Measurements from ENCODE around the gene PCDHB8. TPM values are rescaled to one million over a fixed set of nuclear protein-coding genes. Genes with fewer than 3 reads are reported as not detected.
A peak's percentile ranks its signal among the peaks of the same experiment; 100 is the strongest.
"Not testable (repeated sequence)": the region's sequence is repeated elsewhere in the genome, so short reads cannot be mapped to it uniquely, and the experiment has no call there.

PCDHB8 gene
- polyA plus RNA-seq: not detected

GRCh38 chr5:141177577-141178191 is at the start of gene PCDHB8:
TSS of gene PCDHB8 (plus strand) at chr5:141177790. CDS start at chr5:141178035, 245 bp downstream.
- not testable (repeated sequence) for H3K4me3 Mint-ChIP-seq, H3K36me3 Mint-ChIP-seq, H3K27ac Mint-ChIP-seq, DNase-seq, H3K4me1 Mint-ChIP-seq
- Mint-ChIP-seq H3K27me3 (ENCODE audit: low read depth in 3 of 3) (peaks cover 6 to 18% (median 10%) of the 10 kb centered on the region in 3 donors), H3K9me3 (peaks cover 5 to 16% (median 12%) of the 10 kb centered on the region in 6 donors)

- Mint-ChIP-seq H3K27ac (no peak within 1 kb of the TSS), H3K4me3 (peak within 1 kb of the TSS in 2 of 5 donors; percentile 53 to 56), H3K36me3 (peaks cover 0 to 3% (median 0%) of the 10 kb centered on the region in 3 donors), H3K4me1 (no peaks in the 10 kb centered on the region), H3K9me3 (peaks cover 14 to 62% (median 27%) of the 10 kb centered on the region in 6 donors), H3K27me3 (ENCODE audit: low read depth in 3 of 3) (peaks cover 0 to 7% (median 6%) of the 10 kb centered on the region in 3 donors)
- no peak for DNase-seq
Observed at GRCh38 chr5:141135030-141135717, 42.4 kb upstream of the PCDHB8 start, which contains the start of gene PCDHB5. TSS of gene PCDHB5 (plus strand) at chr5:141135206. CDS start at chr5:141135435, 229 bp downstream.

- Mint-ChIP-seq H3K9me3 (peaks cover 14 to 56% (median 27%) of the 10 kb centered on the region in 6 donors), H3K27ac (no peak overlapping the region), H3K27me3 (ENCODE audit: low read depth in 3 of 3) (peaks cover 0 to 7% (median 6%) of the 10 kb centered on the region in 3 donors), H3K4me3 (no peak overlapping the region), H3K36me3 (peaks cover 0 to 3% (median 0%) of the 10 kb centered on the region in 3 donors), H3K4me1 (no peaks in the 10 kb centered on the region)
- no peak for DNase-seq
Observed at GRCh38 chr5:141135718-141136266, 41.8 kb upstream of the PCDHB8 start.

GRCh38 chr5:141137346-141137745 is 40.2 kb upstream of the PCDHB8 start:
- not testable (repeated sequence) for H3K27ac Mint-ChIP-seq; H3K4me1 Mint-ChIP-seq; H3K36me3 Mint-ChIP-seq; DNase-seq; H3K27me3 Mint-ChIP-seq (ENCODE audit: low read depth in 3 of 3); H3K4me3 Mint-ChIP-seq
- peaks cover 14 to 54% (median 31%) of the 10 kb centered on the region in 6 donors for H3K9me3 Mint-ChIP-seq

- peaks cover 11 to 47% (median 18%) of the 10 kb centered on the region in 6 donors for H3K9me3 Mint-ChIP-seq
- H3K36me3 Mint-ChIP-seq: peaks cover 0 to 10% (median 0%) of the 10 kb centered on the region in 3 donors
- H3K27ac Mint-ChIP-seq: no peak within 1 kb of the TSS
- peak within 1 kb of the TSS in 1 of 5 donors; percentile 25 for H3K4me3 Mint-ChIP-seq
- DNase-seq: no peak
- peaks cover 0 to 5% (median 4%) of the 10 kb centered on the region in 3 donors for H3K27me3 Mint-ChIP-seq (ENCODE audit: low read depth in 3 of 3)
- H3K4me1 Mint-ChIP-seq: no peaks in the 10 kb centered on the region
Observed at GRCh38 chr5:141149812-141150211, 27.8 kb upstream of the PCDHB8 start, which contains the start of gene PCDHB6. TSS of gene PCDHB6 (plus strand) at chr5:141150057. CDS start at chr5:141150258, 201 bp downstream.

- DNase-seq: no peak
- H3K4me1 Mint-ChIP-seq: no peaks in the 10 kb centered on the region
- H3K27me3 Mint-ChIP-seq (ENCODE audit: low read depth in 3 of 3): peaks cover 0 to 8% (median 4%) of the 10 kb centered on the region in 3 donors
- H3K9me3 Mint-ChIP-seq: peaks cover 11 to 47% (median 21%) of the 10 kb centered on the region in 6 donors
- peaks cover 0 to 10% (median 0%) of the 10 kb centered on the region in 3 donors for H3K36me3 Mint-ChIP-seq
- H3K4me3 Mint-ChIP-seq: peak overlapping the region in 1 of 5 donors; percentile 25
- no peak overlapping the region for H3K27ac Mint-ChIP-seq
Observed at GRCh38 chr5:141150224-141150992, 27.2 kb upstream of the PCDHB8 start.

- Mint-ChIP-seq H3K4me3 (no peak overlapping the region), H3K27ac (no peak overlapping the region), H3K9me3 (peaks cover 12 to 53% (median 24%) of the 10 kb centered on the region in 6 donors), H3K36me3 (peaks cover 0 to 10% (median 0%) of the 10 kb centered on the region in 3 donors), H3K27me3 (ENCODE audit: low read depth in 3 of 3) (peaks cover 0 to 9% (median 3%) of the 10 kb centered on the region in 3 donors), H3K4me1 (no peaks in the 10 kb centered on the region)
- DNase-seq: no peak
Observed at GRCh38 chr5:141150993-141151325, 26.6 kb upstream of the PCDHB8 start.

GRCh38 chr5:141151632-141152031 is 26.0 kb upstream of the PCDHB8 start:
- not testable (repeated sequence) for H3K4me3 Mint-ChIP-seq
- H3K9me3 Mint-ChIP-seq: peaks cover 18 to 59% (median 27%) of the 10 kb centered on the region in 6 donors
- H3K27me3 Mint-ChIP-seq (ENCODE audit: low read depth in 3 of 3): peaks cover 0 to 14% (median 3%) of the 10 kb centered on the region in 3 donors

GRCh38 chr5:141152096-141152495 is 25.5 kb upstream of the PCDHB8 start:
- DNase-seq, H3K36me3 Mint-ChIP-seq, H3K4me3 Mint-ChIP-seq, H3K27ac Mint-ChIP-seq, H3K4me1 Mint-ChIP-seq: not testable (repeated sequence)
- Mint-ChIP-seq H3K9me3 (peaks cover 18 to 64% (median 30%) of the 10 kb centered on the region in 6 donors), H3K27me3 (ENCODE audit: low read depth in 3 of 3) (peaks cover 0 to 16% (median 4%) of the 10 kb centered on the region in 3 donors)

More at GRCh38 chr5:141151632-141152031, 26.0 kb upstream of the PCDHB8 start:
- not testable (repeated sequence) for H3K4me1 Mint-ChIP-seq, H3K36me3 Mint-ChIP-seq, H3K27ac Mint-ChIP-seq, DNase-seq

GRCh38 chr5:141155540-141156374 is 21.8 kb upstream of the PCDHB8 start:
- H3K4me1 Mint-ChIP-seq: no peaks in the 10 kb centered on the region
- no peak overlapping the region for H3K4me3 Mint-ChIP-seq
- H3K27me3 Mint-ChIP-seq (ENCODE audit: low read depth in 3 of 3): peaks cover 1 to 15% (median 6%) of the 10 kb centered on the region in 3 donors
- peaks cover 20 to 55% (median 34%) of the 10 kb centered on the region in 6 donors for H3K9me3 Mint-ChIP-seq
- no peak overlapping the region for H3K27ac Mint-ChIP-seq
- no peak for DNase-seq
- H3K36me3 Mint-ChIP-seq: peaks cover 0 to 5% (median 5%) of the 10 kb centered on the region in 3 donors

GRCh38 chr5:141157356-141157755 is 20.2 kb upstream of the PCDHB8 start:
- H3K4me1 Mint-ChIP-seq, H3K4me3 Mint-ChIP-seq, H3K27ac Mint-ChIP-seq, DNase-seq, H3K36me3 Mint-ChIP-seq: not testable (repeated sequence)
- Mint-ChIP-seq H3K27me3 (ENCODE audit: low read depth in 3 of 3) (peaks cover 1 to 20% (median 6%) of the 10 kb centered on the region in 3 donors), H3K9me3 (peaks cover 17 to 45% (median 28%) of the 10 kb centered on the region in 6 donors)

GRCh38 chr5:141157901-141158300 is 19.7 kb upstream of the PCDHB8 start:
- H3K27me3 Mint-ChIP-seq (ENCODE audit: low read depth in 3 of 3): peaks cover 1 to 20% (median 6%) of the 10 kb centered on the region in 3 donors

More at GRCh38 chr5:141157901-141158300, 19.7 kb upstream of the PCDHB8 start:
- H3K9me3 Mint-ChIP-seq: peaks cover 15 to 41% (median 24%) of the 10 kb centered on the region in 6 donors
- not testable (repeated sequence) for DNase-seq, H3K36me3 Mint-ChIP-seq, H3K4me3 Mint-ChIP-seq, H3K4me1 Mint-ChIP-seq, H3K27ac Mint-ChIP-seq
